Lower leg skin (tissue), 3 donors: ENCODE data around the gene NRXN2.

ENCODE experiments used
- POLR2A ChIP-seq, 2 donors: fragments of 450-650 bp; IDR thresholded peaks; one replicate each; pipeline ENCODE4 v1.6.1; 2016 to 2017; ENCODE audit warnings: antibody characterized with exemption in 2 of 2, mild to moderate bottlenecking in 1 of 2, moderate library complexity in 1 of 2
- TF ChIP-seq, protein P1 (sequence below), 3 donors: fragments of 450-650 bp; IDR thresholded peaks; one replicate each; pipeline ENCODE4 v1.5.1; 2016; ENCODE audit warnings: antibody characterized with exemption in 3 of 3, mild to moderate bottlenecking in 3 of 3, moderate library complexity in 2 of 3

DNA sequence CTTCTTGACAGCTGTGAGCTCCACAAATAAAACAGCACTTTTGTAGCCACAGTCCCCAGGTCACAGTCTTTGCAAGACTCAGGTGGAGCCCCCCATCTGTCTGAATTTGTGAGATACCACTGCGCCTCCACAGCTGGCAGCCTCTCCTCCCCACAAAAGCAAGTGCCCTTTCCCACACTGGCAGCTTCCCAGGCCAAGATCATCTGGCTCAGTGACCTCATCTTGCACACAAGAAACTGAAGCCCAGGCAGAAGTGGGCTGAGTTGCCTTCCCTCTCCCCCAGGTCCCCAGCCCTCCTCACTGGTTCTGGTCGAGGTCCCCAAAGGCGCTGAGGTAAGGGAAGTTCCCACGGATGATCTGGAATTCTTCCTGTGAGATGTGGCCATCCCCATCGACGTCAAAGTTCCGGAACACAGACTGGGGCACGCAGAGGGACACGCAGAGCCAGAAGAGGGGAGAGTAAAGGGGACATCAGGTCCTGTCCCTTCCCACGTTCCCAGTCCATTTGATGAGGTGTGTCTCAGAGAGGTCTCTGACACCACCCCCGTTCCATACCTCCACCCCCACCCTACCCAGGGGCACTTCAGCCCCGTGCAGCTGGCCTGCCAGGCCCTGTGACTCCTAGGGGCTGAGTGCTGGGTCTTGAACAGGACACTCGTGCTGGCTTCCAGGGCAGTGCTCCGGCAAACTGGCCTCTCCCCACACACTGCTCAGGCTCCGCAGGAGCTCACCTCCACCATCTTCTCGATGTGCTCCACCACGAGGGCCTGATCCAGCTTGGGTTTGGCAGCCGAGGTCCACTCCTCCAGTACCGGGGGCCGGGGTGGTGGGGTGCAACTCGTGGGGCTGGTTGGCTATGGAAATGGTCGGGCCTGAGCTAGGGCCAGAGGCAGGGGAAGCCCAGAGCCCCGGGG is 12.1 kb upstream of the NRXN2 start:
- TF ChIP-seq, protein P1, sequence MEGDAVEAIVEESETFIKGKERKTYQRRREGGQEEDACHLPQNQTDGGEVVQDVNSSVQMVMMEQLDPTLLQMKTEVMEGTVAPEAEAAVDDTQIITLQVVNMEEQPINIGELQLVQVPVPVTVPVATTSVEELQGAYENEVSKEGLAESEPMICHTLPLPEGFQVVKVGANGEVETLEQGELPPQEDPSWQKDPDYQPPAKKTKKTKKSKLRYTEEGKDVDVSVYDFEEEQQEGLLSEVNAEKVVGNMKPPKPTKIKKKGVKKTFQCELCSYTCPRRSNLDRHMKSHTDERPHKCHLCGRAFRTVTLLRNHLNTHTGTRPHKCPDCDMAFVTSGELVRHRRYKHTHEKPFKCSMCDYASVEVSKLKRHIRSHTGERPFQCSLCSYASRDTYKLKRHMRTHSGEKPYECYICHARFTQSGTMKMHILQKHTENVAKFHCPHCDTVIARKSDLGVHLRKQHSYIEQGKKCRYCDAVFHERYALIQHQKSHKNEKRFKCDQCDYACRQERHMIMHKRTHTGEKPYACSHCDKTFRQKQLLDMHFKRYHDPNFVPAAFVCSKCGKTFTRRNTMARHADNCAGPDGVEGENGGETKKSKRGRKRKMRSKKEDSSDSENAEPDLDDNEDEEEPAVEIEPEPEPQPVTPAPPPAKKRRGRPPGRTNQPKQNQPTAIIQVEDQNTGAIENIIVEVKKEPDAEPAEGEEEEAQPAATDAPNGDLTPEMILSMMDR (IDR thresholded peaks at IDR 0.05): no peak
- TF ChIP-seq POLR2A (IDR thresholded peaks at IDR 0.05): no peak
